IPS-18a (cell line): ENCODE data around the gene NTN1.

Source experiments
- H3K27ac ChIP-seq: one replicate; pipeline ENCODE4 v1.5.1; 2013; ENCODE audit warnings: low read length
- H3K27me3 ChIP-seq: one replicate; pipeline ENCODE4 v1.6.1; 2013; ENCODE audit warnings: mild to moderate bottlenecking, low read length; ENCODE audit not compliant: control insufficient read depth, insufficient read depth
- H3K36me3 ChIP-seq: one replicate; pipeline ENCODE4 v1.6.1; 2013; ENCODE audit warnings: low read depth, low read length; ENCODE audit not compliant: control insufficient read depth
- H3K4me1 ChIP-seq: one replicate; pipeline ENCODE4 v1.6.1; 2013; ENCODE audit warnings: low read depth, low read length; ENCODE audit not compliant: control insufficient read depth
- H3K4me3 ChIP-seq: one replicate; pipeline ENCODE4 v1.5.1; 2013; ENCODE audit warnings: low read length
- H3K9ac ChIP-seq: one replicate; pipeline ENCODE4 v1.6.1; 2013; ENCODE audit warnings: mild to moderate bottlenecking, low read length, moderate library complexity
- H3K9me3 ChIP-seq: one replicate; pipeline ENCODE4 v1.6.1; 2013; ENCODE audit warnings: low read depth, low read length; ENCODE audit not compliant: control insufficient read depth

Gene NTN1

DNA sequence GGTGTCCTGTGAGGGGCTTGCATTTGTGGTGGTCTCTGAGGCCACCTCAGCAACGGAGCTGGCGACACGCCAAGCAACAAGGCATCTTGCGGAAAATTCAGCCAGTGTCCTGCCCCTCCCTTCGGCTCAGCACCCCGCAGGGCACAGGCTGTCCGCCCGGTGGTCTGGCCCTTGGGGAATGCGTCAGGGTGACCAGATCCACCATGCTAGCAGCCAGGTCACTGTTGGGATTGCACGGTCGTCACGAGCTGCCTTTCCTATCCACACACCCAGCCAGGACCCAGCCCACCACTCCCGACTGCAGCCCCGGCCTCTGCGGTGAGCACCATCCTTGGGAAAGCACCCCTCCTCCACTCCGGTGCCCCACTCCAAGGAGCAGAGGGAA, 221.2 kb downstream of the NTN1 start:
- Histone ChIP-seq H3K27ac (no peak overlapping the region), H3K9me3 (no peaks in the 10 kb centered on the region), H3K27me3 (peaks cover 19% of the 10 kb centered on the region), H3K36me3 (no peaks in the 10 kb centered on the region), H3K4me1 (peaks cover 11% of the 10 kb centered on the region), H3K9ac (no peak overlapping the region), H3K4me3 (no peak overlapping the region)

DNA sequence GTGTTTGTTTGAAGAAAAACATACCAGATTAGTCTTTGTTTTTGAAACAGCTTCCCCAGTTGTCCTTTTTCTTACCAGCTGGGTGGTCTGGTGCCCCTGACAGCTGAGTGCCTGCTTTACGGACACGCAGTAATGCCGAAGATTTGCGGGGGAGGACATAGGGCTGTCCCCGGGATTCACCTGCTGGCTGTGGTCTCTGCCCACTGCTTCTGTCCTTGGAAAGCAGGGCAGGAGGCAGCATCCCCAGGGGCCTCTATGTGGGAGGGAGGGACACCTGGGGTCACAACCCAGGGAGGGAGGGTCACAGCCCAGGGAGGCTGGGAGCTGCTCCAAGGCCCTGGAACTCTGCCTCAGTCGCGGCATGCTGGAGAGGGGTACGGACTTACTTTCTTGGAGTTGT, 221.7 kb downstream of the NTN1 start:
- H3K9me3 ChIP-seq: no peaks in the 10 kb centered on the region
- no peak overlapping the region for H3K4me3 ChIP-seq
- H3K36me3 ChIP-seq: no peaks in the 10 kb centered on the region
- no peak overlapping the region for H3K27ac ChIP-seq
- peaks cover 17% of the 10 kb centered on the region for H3K27me3 ChIP-seq
- H3K9ac ChIP-seq: no peak overlapping the region
- peaks cover 11% of the 10 kb centered on the region for H3K4me1 ChIP-seq

DNA sequence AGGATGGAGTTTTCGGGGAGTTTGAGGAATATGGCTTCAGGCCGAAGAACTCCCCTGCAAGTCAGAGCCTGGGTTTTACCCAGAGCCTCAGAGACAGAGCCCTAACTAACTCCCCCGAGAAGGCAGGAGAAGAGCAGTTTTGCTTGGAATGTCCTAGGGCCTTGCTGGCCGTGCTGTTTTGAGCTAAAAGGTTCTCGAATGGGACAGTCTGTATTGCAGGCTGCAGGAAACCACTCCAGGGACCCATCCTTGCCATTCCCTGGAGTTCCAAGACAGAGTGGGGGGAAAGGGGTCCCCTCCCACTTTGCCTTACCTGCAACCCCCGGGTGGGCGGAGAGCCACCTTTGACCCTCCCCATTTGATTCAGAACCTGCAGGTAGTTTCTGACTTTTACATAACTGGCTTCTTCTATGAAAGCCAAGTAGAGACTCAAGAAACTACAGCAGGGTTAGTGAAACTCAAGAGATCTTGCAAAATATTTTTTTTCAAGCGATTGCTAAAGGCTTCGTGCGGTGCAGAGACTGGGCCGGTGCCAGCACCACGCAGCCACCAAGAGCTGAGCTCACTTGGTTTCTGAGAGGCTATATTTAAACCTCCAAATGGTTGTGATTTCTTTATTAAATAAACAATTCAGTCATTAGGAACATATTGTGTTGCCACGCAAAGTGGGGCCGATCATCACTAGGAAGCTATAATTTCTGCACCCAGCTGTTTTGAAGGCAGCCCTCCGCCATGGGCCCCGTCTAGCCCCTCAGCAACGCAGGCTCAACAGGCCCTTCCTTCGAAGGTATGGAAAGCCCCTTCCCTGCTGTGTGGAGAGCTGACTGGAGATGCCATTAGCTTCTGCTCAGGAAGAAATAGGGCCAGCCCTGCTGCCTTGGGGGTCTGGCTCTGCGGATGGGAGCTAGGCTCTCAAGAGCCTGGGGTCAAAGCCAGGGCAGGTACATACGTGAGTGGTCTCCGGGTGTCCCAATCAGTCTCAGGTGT, 223.0 kb downstream of the NTN1 start:
- H3K27me3 ChIP-seq: peaks cover 3% of the 10 kb centered on the region
- H3K4me1 ChIP-seq: peaks cover 11% of the 10 kb centered on the region
- H3K36me3 ChIP-seq: no peaks in the 10 kb centered on the region
- H3K27ac ChIP-seq: no peak overlapping the region
- no peaks in the 10 kb centered on the region for H3K9me3 ChIP-seq
- H3K4me3 ChIP-seq: no peak overlapping the region
- H3K9ac ChIP-seq: no peak overlapping the region

DNA sequence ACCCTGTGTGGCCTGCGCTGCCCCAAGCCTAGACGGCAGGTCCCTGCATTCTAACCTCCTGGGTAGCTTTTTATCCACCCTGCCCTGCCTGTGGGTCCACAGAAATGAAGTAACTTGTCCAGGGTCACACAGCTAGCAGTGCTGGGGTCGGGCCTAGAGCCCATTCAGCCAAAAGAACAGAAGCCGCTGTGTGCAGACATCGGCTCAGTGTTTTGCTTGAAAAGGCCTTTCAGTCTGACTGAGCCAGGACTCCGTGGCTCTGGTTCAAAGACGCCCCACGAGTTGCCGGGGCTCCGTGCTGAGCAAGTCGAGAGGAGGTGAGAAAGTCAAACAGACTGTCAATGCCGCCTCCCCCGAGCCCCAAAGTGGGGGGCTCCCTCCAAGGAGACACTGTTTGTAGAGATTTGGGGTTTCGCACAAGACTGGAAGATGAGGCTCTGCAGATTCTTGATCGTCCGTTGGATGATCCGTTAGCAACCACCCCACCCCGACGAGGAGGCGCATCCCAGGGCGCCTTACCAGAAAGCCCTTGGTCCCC, 226.2 kb downstream of the NTN1 start:
- Histone ChIP-seq H3K27ac (no peak overlapping the region), H3K9me3 (no peaks in the 10 kb centered on the region), H3K9ac (no peak overlapping the region), H3K36me3 (no peaks in the 10 kb centered on the region), H3K27me3 (no peaks in the 10 kb centered on the region), H3K4me3 (no peak overlapping the region), H3K4me1 (no peaks in the 10 kb centered on the region)

DNA sequence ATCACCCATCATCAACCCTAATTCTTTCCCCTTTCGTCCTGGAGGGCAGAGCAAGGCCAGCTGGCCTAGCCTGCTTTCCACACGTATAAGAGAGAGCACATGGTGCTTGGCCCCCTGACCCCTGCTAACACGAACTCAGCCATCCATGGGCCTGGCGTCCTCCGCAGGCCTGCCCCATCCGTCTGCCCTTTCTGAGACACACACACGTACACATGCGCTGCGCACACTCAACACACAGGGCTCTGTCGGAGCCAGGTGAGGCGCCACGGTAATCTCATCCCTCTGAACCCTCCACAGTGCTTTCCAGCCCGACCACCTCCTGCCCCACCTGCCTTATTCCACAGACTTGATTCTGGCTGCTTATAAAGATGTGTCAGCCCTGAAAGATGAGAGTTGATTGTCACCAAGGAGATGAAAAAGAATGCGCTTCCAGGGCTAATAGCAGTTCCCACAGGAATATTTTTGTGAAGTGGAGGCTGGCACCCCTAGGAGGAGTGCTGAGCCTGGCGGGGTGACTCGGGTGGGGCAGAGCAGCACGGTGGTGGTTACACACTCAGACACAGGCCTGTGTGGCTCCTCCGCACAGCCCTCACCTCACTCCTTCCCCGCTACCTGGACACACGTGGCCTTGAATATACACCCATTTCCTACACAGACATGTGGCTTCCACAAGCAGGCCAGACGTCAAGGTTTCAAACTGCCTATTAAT, 228.1 kb downstream of the NTN1 start:
- Histone ChIP-seq H3K4me1 (no peaks in the 10 kb centered on the region), H3K9me3 (no peaks in the 10 kb centered on the region), H3K36me3 (no peaks in the 10 kb centered on the region), H3K27ac (no peak overlapping the region), H3K27me3 (no peaks in the 10 kb centered on the region), H3K4me3 (no peak overlapping the region), H3K9ac (no peak overlapping the region)

DNA sequence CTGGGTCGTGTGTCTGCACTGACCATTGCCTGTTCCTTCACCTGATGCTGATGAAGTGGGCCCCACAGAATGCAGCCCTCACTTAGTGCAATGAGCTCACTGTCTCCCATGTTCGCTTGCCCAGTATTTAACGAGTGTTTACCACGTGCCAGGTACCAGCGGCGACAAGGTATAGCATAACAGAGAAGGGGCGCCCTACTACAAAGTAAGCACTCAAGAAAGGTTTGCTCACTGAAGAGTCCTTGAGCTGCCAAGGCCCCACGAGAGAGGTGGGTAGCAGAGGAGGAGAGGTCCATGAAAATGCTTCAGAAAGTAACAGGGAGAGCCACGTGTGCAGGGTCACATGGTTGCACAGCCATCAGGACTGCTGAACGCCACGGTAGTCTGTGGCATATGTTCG, 230.0 kb downstream of the NTN1 start:
- Histone ChIP-seq H3K27me3 (no peaks in the 10 kb centered on the region), H3K36me3 (no peaks in the 10 kb centered on the region), H3K9ac (no peak overlapping the region), H3K4me3 (no peak overlapping the region), H3K4me1 (no peaks in the 10 kb centered on the region), H3K27ac (no peak overlapping the region), H3K9me3 (no peaks in the 10 kb centered on the region)

DNA sequence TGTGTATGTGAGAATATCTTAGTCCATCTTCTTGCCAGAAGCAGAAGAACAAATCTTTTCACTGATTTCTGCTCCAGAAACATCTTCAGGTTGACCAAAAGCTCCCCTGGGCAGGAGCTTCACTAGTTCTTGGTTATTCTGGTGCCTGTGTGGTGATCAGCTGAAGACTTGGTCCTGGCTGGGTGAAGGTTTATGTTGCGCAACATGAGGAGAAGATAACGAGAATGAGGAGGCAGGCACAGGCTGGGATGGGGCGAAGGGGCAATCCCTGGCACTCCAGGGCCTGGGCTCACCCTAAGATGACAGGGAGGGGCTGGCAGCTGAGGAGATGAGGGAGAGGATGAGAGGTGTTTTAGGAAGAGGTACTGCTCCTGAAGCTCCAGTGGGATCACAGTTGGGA, 232.0 kb downstream of the NTN1 start:
- H3K36me3 ChIP-seq: no peaks in the 10 kb centered on the region
- no peaks in the 10 kb centered on the region for H3K9me3 ChIP-seq
- H3K27me3 ChIP-seq: no peaks in the 10 kb centered on the region
- no peak overlapping the region for H3K9ac ChIP-seq
- H3K4me3 ChIP-seq: no peak overlapping the region
- H3K4me1 ChIP-seq: peaks cover 4% of the 10 kb centered on the region
- no peak overlapping the region for H3K27ac ChIP-seq

DNA sequence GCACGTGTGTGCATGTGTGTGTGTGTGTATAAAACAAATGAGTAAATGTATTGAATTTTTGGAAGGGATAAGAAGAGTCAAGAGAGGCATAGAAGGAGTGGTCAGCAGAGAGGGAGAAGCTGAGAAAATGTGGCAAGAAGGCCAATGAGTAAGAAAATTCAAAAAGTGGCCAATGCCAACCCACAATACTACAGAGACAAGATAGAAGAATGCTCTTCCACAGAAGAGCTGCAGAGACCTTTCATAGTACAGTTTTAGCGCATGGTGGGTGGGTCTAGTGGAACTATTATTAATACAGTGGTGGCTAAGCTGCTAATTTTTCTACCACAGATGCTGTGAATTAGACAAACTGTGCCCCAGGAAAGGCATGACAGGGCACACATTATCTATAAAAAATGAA, 233.5 kb downstream of the NTN1 start:
- Histone ChIP-seq H3K27me3 (no peaks in the 10 kb centered on the region), H3K9me3 (no peaks in the 10 kb centered on the region), H3K27ac (no peak overlapping the region), H3K36me3 (no peaks in the 10 kb centered on the region), H3K4me3 (no peak overlapping the region), H3K4me1 (peaks cover 7% of the 10 kb centered on the region), H3K9ac (no peak overlapping the region)

DNA sequence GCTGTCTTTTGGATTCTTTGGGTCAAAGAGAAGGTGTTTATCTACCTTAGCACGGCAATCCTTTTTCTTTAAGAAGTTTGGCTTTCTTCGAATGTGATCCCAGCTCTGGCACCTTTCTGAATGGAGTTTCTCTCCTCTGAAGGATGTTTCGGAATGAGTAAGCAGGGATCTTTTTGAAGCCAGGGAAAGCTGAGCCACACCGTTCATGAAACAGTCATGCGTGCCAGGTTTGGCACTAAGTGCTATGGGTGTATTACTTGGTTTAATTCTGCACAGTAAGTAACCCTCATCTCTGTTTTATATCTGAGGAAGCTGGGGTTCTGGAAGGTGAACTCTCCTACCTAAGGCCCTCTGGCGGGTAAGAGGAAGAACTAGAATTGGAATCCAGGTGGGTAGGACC, 234.5 kb downstream of the NTN1 start:
- H3K4me3 ChIP-seq: no peak overlapping the region
- no peaks in the 10 kb centered on the region for H3K27me3 ChIP-seq
- H3K9me3 ChIP-seq: no peaks in the 10 kb centered on the region
- H3K36me3 ChIP-seq: no peaks in the 10 kb centered on the region
- H3K9ac ChIP-seq: no peak overlapping the region
- H3K27ac ChIP-seq: no peak overlapping the region
- H3K4me1 ChIP-seq: peaks cover 7% of the 10 kb centered on the region

DNA sequence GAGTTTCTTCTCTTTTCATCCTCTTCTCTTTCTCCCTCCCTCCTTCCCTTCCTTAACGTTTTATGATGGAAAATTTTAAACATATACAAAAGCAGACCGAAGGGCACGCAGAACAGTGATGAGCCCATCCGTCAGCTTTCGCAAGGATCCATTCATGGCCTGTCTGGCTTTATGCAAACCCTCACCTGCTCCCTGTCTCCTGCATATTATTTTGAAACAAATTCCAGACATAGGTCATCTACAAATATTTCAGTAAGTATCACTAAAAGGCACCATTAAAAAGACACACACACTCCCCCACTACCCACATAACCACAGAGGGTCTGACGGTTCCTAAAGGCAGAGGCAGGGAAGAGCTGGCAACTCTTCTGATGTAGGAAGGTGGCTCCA, 235.0 kb downstream of the NTN1 start:
- Histone ChIP-seq H3K4me3 (no peak overlapping the region), H3K27ac (no peak overlapping the region), H3K9ac (no peak overlapping the region), H3K27me3 (no peaks in the 10 kb centered on the region), H3K36me3 (no peaks in the 10 kb centered on the region), H3K4me1 (peaks cover 7% of the 10 kb centered on the region), H3K9me3 (no peaks in the 10 kb centered on the region)

DNA sequence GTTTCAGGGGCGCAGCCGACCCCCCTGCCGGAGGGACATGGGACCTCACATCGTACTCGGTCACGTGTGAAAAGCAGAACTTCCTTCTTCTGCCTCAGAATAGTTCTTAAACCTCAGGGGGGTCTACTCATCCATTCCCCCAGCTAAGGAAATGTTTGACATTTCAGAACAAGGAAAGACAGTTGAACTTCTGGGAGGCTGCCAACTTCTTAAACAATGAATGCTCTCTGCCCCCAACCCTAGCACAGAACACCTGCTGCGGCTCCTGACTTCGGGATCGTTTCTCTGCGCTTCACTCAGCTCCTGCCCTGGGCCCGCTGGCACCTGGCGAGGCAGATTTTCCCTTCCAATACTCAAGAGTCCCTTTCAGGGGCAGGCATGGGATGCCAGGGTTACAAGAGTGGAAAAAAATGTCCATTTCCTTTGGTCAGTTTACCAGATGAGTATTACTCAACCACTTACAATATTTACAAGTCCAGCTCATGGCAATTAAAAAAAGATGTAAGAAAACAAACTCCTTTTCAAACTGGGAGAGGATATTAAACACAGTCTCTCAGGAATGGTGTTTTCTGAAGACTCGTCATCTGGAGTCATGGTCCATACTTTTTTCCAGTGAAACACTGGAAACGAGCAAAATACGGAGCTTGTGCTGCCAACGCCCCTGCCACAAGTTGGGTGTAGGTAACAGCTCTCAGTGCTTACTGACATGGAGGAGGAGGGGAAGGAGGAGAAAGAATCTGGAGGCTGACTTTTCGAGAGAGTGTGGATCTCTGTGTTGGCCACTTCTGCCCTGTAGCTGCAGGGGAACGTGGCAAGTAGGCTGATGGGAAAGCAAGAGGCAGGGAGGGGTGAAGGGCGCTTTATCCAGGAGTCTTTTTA, 235.7 kb downstream of the NTN1 start:
- H3K27me3 ChIP-seq: no peaks in the 10 kb centered on the region
- H3K27ac ChIP-seq: no peak overlapping the region
- H3K36me3 ChIP-seq: no peaks in the 10 kb centered on the region

More for the DNA sequence above, 235.7 kb downstream of the NTN1 start:
- Histone ChIP-seq H3K9me3 (no peaks in the 10 kb centered on the region), H3K4me1 (peaks cover 7% of the 10 kb centered on the region), H3K4me3 (no peak overlapping the region), H3K9ac (no peak overlapping the region)
